HTR-8/SVneo (cell line): ENCODE data around the gene P2RY12.

Source experiments
- DNase-seq: peaks from one replicate; pipeline ENCODE4 v3.0.0; 2011; ENCODE audit warnings: low spot score, mixed read lengths; ENCODE audit not compliant: insufficient read length
- FAIRE-seq: peaks from 2 replicates; lab custom pipeline; 2011; peaks lifted over from hg19 to GRCh38; lab: Jason Lieb, UNC

P2RY12 gene

DNA sequence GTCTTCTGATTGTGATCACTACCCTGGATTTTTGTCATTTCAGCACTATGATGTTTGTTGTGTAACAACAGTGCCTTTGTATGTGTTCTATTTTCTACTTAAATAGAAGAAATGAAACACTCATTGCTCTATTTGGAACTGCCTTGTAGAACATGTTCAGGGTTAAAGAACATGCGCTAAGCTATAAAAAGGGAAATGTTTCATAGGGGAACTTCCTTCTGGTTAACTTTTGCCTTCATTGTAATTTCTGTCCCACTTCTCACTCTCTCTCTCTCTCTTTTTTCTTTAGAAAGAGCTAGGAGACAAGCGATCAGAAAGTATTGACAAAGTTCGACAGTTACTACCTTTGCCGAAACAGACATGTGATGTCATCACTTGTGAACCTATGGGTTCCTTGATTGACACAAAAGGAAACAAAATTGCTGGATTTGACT is at the start of gene P2RY12:
Gene P2RY12 (minus strand): TSS at position 13 of the 434 bp plus-strand sequence. CDS start 45,908 bp downstream, outside the sequence.
- FAIRE-seq (no peak), DNase-seq (no peak)

DNA sequence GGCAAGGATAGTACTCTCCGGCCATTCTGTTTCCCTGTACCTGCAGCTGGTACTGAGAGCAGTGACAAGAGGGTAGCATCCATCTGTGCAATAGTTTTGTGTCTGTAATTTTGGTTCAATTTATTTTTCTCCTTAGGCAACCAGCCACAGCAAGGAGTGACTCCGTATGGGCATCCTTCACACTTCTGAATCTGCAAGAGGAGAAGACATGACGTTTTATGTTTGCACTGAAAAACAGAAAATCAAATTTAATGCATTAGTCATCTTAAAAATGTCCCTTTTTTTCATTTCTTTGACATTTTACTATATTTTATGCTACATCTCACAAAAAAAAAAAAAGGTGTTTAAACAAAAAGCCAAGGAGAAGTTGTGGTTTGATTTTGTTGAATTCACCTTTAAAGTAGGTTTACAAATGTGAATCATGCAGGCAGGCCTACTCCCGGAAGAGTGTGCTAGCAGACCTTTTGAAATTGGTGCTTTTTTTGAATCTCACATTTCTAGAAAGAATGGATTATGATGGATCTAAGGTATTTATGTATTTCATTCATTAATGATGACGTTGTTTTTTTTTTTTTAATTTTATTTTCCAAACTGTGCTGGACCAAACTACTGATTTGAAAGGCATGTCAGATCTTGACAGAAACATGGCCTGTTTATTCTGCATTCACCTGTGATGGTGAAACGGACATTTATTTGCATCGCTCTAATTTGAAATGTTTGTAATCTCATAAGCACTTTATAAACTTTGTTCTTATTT is 48.2 kb upstream of the P2RY12 start:
- FAIRE-seq (no peak), DNase-seq (no peak)

GRCh38 chr3:151431940-151432339 is 47.4 kb upstream of the P2RY12 start:
- no peak for FAIRE-seq

GRCh38 chr3:151430821-151431484 is 46.4 kb upstream of the P2RY12 start:
- FAIRE-seq (no peak), DNase-seq (no peak)

More at GRCh38 chr3:151431940-151432339, 47.4 kb upstream of the P2RY12 start:
- DNase-seq, result no peak

DNA sequence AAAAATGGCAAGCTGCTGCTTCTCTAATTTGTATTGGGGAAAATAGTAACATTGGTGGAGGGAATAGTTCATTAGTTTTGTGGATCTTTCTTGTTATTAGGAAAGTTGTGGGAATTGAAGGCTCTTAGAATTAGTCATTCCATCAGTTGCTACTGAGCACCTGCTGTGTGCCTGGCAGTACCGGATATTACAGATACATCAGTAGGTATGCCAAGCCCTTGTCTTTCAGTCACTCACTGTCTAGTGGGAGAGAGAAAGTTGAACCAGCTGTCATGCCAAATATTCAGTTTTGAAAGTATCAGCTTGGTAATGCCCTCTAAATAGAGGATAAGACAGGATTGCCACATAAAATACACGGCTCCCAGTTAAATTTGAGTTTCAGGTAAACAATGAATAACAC is 43.8 kb upstream of the P2RY12 start:
- no peak for FAIRE-seq
- no peak for DNase-seq

DNA sequence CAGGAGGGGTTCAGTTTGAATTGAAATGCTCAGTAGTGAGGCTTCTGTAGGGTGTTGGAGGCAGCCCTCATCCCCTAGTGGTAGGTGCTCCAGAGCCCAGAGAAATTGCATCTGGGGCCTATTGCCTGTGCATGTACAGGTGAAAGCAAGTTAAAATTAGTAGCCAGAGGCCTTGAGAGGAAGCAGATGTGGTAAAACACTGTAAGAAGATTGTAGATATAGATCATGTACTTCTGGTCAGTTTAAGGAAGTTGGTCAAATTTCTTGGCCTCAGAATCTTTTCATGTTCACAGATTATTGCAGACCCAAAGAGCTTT is 41.7 kb upstream of the P2RY12 start:
- FAIRE-seq, result no peak
- no peak for DNase-seq

DNA sequence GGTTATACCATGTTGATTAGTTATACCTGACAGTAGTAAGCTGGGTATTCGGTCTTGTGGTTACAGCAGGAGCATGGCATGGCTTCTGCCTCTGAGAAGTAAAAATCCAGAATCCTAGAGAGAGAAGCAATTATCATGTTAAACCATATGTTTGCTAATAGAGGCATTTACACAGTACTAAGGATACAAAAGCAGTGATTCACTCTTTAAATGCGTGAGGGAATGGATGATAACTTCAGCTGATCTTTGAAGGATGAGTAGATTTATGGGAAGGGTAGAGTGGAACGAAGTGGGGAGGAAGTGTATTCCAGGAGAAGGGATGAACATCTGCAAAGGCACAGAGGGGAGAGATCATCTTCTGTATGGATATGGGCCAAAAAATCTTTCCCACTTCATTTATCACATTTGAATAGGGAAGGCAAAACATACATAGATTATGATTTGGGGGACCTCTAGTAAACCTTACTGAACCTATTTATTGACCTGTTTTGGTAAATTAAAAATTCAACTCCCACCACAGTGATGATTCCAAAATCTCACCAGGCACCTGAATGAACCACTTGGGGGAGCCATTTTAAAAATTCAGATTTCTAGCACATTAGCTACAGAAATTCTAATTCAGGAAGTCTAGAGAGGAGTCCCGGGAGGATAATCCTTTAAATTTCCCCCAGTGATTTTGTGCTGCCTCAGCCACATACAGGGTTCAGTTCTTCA is 41.2 kb upstream of the P2RY12 start:
- DNase-seq (no peak), FAIRE-seq (no peak)

DNA sequence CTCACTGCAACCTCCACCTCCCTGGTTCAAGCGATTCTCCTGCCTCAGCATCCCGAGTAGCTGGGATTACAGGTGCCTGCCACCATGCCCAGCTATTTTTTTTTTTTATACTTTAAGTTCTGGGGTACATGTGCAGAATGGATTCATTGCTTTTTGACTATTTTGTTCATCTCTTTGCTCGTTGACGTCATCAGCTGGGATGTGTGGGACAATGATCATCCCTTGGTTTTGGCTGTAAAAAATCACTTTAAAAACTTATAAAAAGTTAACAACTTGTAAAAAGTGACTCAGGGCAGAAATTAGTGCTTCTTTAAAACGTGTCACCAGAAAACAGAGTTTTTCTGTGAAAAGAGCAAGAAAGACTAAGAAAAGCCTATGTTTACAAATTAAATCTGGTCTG is 38.5 kb upstream of the P2RY12 start:
- no peak for DNase-seq
- no peak for FAIRE-seq

GRCh38 chr3:151421938-151422337 is 37.4 kb upstream of the P2RY12 start:
- FAIRE-seq (no peak), DNase-seq (no peak)

GRCh38 chr3:151419806-151420205 is 35.3 kb upstream of the P2RY12 start:
- no peak for FAIRE-seq

GRCh38 chr3:151415289-151415688 is 30.7 kb upstream of the P2RY12 start:
- DNase-seq (no peak), FAIRE-seq (no peak)

More at GRCh38 chr3:151419806-151420205, 35.3 kb upstream of the P2RY12 start:
- DNase-seq, result no peak

DNA sequence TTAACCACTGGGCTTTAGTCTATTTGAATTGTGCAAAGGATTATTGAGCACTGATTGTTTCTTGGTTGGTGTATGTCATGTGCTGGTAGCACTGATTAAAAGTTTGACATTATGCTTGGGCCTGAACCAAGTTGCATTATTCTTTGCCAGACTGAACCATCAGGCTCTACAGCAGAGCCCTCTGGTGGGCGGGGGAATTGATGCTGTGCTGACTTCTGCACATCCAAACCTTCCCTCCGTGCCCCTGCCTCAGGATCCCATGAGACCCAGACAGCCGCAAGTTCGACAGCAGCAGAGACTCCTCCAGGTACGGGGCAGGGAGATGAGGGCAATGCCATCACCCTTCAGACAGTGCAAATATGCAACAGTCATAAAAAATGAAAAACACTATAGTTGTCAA is 28.4 kb upstream of the P2RY12 start:
- no peak for FAIRE-seq
- no peak for DNase-seq

- no peak for FAIRE-seq
- DNase-seq, result no peak
These were observed 26.5 kb upstream of the P2RY12 start for GRCh38 chr3:151410891-151411559.

DNA sequence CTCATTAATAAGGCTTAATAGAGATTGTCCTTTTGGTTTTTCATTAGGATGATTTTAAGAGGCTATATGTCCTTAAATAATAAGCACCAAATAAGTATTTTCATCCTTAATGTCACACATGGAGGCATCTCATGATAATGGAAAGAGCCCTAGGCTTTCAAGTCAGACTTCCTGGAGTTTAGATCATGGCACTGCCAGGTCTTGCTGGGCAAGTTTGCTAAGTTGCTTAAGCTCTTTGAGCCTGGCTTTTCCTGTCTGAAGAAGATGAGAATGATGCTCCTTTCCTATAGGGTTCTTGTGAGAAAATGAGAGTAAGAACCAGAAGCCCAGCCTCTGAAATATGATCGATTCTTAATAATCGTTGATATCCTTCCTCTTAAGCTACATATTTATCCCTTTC is 23.4 kb upstream of the P2RY12 start:
- no peak for DNase-seq
- FAIRE-seq, result no peak

DNA sequence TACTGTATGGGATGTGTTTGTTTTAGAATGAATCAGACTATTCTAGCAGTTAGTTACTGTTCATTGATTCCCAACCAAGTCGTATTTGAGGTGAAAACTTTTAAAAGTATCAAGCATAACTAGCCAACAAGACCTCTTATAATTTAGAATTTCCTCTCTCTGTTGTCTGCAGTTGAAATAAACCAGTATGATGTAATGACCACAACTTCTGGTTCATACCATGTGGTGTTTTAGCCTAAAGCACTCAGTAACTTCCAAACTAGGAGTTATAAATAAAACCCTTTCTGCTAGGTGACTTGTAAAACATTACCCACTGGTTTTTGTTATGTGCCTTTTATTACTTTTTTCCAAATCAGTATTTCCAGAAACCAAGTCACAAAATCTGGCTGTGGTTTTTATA is 19.8 kb upstream of the P2RY12 start:
- no peak for FAIRE-seq

DNA sequence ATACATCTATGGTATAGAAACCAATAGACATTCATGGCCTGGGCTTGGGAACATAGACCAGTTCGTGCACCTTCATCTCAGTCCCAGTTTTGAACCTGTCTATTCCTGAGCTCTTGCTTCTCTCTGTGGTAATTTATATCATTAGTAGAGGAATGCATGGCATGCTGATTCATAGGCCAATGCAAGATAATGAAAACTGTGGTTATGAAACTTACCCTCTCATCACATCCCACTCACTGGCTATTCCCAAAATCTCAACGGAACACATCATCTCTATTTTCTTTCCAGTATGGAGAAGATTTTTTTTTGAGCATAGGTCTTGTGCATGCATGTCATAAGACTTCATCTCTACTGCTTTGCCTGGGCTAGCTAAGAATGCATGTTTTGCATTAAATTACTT is 18.7 kb upstream of the P2RY12 start:
- DNase-seq (no peak), FAIRE-seq (no peak)

More for the DNA sequence above, 19.8 kb upstream of the P2RY12 start:
- DNase-seq, result no peak

- DNase-seq (no peak), FAIRE-seq (no peak)
These were observed 17.8 kb upstream of the P2RY12 start for GRCh38 chr3:151402349-151402748.

DNA sequence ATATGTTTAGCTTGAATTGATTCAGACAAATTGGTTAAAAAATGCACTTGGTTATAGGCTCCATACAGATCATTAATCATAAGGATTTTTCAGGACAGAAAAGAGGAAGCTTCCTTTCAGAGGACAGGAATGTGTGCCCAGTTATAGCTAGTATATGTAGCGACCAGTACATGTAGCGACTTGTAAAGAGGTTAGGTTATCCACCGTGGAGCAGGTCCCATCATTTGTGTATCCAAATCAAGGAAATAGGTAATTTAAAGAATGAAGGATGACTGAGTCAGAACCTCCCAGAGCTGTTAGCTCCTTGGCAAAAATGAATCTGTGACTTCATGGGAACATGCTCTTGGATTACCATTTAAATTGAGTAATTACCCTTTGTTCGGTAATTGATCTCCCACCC is 15.8 kb upstream of the P2RY12 start:
- DNase-seq, result no peak
- FAIRE-seq, result no peak

- no peak for FAIRE-seq
- no peak for DNase-seq
These were observed 14.3 kb upstream of the P2RY12 start for GRCh38 chr3:151398895-151399294.

- DNase-seq (peak; percentile 3), FAIRE-seq (no peak)
These were observed 11.3 kb upstream of the P2RY12 start for GRCh38 chr3:151395806-151396205.

DNA sequence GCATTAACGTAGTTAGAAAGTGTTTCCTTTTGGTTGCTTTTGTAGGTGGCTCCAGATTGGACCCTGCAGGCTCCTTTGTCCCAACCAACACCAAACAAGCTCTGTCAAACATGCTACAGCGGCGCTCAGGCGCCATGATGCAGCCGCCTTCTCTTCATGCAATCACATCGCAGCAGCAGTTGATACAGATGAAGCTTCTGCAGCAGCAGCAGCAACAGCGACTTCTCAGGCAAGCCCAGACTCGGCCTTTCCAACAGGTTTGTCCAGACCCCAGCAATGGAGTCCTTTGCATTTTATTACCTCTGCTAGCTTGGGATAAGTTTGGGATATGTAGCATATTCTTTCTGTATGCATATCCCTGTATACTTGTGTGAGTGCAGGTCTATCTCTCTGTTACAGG is 10.1 kb upstream of the P2RY12 start:
- FAIRE-seq (no peak), DNase-seq (no peak)
